H1 (cell line): ENCODE data around the gene B4GALT5. TPM values are rescaled to one million over a fixed set of nuclear protein-coding genes. Genes with fewer than 3 reads are reported as not detected.

Source experiments
- GTF2F1 ChIP-seq: IDR thresholded peaks from 2 replicates; pipeline ENCODE4 v1.6.1; 2012; ENCODE audit warnings: low read depth, low read length, improper control_type of control experiment, borderline replicate concordance
- HDAC6 ChIP-seq: IDR thresholded peaks from one replicate; pipeline ENCODE4 v1.7.1; 2012; ENCODE audit warnings: low read depth, mild to moderate bottlenecking, inconsistent platforms, low read length, moderate library complexity
- JUND ChIP-seq: IDR thresholded peaks from 2 replicates; pipeline ENCODE4 v1.6.1; 2011; ENCODE audit warnings: mild to moderate bottlenecking, improper control_type of control experiment, low read length
- NANOG ChIP-seq: IDR thresholded peaks from 2 replicates; pipeline ENCODE4 v1.6.1; 2011; ENCODE audit warnings: low read length, low read depth, mild to moderate bottlenecking, inconsistent platforms; ENCODE audit not compliant: insufficient read depth, poor library complexity, severe bottlenecking
- PHF8 ChIP-seq: fragments of 200-600 bp; sonication (generic); conservative IDR thresholded peaks from 2 replicates; pipeline ENCODE4 v1.7.1; 2012; ENCODE audit warnings: low read depth, mild to moderate bottlenecking, inconsistent platforms, low read length, moderate library complexity
- SRF ChIP-seq: IDR thresholded peaks from 2 replicates; pipeline ENCODE4 v1.6.1; 2011; ENCODE audit warnings: mild to moderate bottlenecking, low read depth, low read length, moderate library complexity
- TBP ChIP-seq: IDR thresholded peaks from 2 replicates; pipeline ENCODE4 v1.6.1; 2011; ENCODE audit warnings: low read depth, low read length, improper control_type of control experiment
- ZNF274 ChIP-seq: IDR thresholded peaks from 2 replicates; pipeline ENCODE4 v1.7.0; 2012; ENCODE audit warnings: low read length, borderline replicate concordance; ENCODE audit errors: extremely low read depth
- polyA plus RNA-seq, 7 experiments: library from polyadenylated mRNA; depleted of rRNA in 3 of 7; stranded (reverse) in 5 of 7; unstranded in 2 of 7; fragments of >200 nt in 5 of 7; fragments of 200-250 nt in 2 of 7; gene quantifications; 1 replicate in 5 of 7; 2 replicates in 1 of 7; 4 replicates in 1 of 7; pipeline versions ENCODE4 v1.2.1 to v1.2.3, GENCODE V29; 2011 to 2013; ENCODE audit warnings: missing spikeins in 2 of 7, mixed read lengths in 2 of 7
- total RNA-seq: library from RNA; stranded (reverse); fragmentation: NEBNext Ultra II Directional; extraction: Animal tissue kit (Norgen Biotek cat#: 25700); gene quantifications from 2 replicates; pipeline ENCODE4 v1.2.1, GENCODE V29; 2021
- TF ChIP-seq, protein P1 (sequence below): fragments of 300-600 bp; sonication (generic); IDR thresholded peaks from 2 replicates; pipeline ENCODE4 v1.7.1; 2012; ENCODE audit warnings: low read length, moderate library complexity, mild to moderate bottlenecking, inconsistent platforms; ENCODE audit not compliant: insufficient replicate concordance
- TF ChIP-seq, protein P2 (sequence below): IDR thresholded peaks from 2 replicates; pipeline ENCODE4 v1.6.1; 2012; ENCODE audit warnings: inconsistent platforms

Gene B4GALT5
- total and polyA plus RNA-seq, 2 of the 8 experiments (the other 6 are each of a cell fraction or from before 2014, with no cell fraction given) = 46.5 to 75.4 TPM

DNA sequence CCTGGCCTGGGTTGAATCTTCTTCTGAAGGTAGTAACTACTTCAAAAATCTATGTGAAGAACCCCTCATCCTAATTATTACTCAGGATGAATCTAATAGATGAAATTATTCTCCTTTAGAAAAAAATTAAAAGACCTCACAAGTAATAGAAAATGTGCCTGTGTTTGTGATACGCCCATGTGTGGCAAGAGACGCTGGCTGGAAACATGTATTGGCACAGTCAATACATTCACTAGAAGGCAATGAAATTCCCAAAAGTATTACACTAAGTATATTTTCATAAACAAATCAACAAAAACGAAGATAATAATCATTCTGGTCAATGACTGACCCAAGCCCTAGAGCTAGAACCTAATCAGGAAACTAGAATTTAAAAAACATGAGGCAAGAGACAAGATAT lies 64.0 kb downstream of the B4GALT5 start (continued):
- TF ChIP-seq, protein P1, sequence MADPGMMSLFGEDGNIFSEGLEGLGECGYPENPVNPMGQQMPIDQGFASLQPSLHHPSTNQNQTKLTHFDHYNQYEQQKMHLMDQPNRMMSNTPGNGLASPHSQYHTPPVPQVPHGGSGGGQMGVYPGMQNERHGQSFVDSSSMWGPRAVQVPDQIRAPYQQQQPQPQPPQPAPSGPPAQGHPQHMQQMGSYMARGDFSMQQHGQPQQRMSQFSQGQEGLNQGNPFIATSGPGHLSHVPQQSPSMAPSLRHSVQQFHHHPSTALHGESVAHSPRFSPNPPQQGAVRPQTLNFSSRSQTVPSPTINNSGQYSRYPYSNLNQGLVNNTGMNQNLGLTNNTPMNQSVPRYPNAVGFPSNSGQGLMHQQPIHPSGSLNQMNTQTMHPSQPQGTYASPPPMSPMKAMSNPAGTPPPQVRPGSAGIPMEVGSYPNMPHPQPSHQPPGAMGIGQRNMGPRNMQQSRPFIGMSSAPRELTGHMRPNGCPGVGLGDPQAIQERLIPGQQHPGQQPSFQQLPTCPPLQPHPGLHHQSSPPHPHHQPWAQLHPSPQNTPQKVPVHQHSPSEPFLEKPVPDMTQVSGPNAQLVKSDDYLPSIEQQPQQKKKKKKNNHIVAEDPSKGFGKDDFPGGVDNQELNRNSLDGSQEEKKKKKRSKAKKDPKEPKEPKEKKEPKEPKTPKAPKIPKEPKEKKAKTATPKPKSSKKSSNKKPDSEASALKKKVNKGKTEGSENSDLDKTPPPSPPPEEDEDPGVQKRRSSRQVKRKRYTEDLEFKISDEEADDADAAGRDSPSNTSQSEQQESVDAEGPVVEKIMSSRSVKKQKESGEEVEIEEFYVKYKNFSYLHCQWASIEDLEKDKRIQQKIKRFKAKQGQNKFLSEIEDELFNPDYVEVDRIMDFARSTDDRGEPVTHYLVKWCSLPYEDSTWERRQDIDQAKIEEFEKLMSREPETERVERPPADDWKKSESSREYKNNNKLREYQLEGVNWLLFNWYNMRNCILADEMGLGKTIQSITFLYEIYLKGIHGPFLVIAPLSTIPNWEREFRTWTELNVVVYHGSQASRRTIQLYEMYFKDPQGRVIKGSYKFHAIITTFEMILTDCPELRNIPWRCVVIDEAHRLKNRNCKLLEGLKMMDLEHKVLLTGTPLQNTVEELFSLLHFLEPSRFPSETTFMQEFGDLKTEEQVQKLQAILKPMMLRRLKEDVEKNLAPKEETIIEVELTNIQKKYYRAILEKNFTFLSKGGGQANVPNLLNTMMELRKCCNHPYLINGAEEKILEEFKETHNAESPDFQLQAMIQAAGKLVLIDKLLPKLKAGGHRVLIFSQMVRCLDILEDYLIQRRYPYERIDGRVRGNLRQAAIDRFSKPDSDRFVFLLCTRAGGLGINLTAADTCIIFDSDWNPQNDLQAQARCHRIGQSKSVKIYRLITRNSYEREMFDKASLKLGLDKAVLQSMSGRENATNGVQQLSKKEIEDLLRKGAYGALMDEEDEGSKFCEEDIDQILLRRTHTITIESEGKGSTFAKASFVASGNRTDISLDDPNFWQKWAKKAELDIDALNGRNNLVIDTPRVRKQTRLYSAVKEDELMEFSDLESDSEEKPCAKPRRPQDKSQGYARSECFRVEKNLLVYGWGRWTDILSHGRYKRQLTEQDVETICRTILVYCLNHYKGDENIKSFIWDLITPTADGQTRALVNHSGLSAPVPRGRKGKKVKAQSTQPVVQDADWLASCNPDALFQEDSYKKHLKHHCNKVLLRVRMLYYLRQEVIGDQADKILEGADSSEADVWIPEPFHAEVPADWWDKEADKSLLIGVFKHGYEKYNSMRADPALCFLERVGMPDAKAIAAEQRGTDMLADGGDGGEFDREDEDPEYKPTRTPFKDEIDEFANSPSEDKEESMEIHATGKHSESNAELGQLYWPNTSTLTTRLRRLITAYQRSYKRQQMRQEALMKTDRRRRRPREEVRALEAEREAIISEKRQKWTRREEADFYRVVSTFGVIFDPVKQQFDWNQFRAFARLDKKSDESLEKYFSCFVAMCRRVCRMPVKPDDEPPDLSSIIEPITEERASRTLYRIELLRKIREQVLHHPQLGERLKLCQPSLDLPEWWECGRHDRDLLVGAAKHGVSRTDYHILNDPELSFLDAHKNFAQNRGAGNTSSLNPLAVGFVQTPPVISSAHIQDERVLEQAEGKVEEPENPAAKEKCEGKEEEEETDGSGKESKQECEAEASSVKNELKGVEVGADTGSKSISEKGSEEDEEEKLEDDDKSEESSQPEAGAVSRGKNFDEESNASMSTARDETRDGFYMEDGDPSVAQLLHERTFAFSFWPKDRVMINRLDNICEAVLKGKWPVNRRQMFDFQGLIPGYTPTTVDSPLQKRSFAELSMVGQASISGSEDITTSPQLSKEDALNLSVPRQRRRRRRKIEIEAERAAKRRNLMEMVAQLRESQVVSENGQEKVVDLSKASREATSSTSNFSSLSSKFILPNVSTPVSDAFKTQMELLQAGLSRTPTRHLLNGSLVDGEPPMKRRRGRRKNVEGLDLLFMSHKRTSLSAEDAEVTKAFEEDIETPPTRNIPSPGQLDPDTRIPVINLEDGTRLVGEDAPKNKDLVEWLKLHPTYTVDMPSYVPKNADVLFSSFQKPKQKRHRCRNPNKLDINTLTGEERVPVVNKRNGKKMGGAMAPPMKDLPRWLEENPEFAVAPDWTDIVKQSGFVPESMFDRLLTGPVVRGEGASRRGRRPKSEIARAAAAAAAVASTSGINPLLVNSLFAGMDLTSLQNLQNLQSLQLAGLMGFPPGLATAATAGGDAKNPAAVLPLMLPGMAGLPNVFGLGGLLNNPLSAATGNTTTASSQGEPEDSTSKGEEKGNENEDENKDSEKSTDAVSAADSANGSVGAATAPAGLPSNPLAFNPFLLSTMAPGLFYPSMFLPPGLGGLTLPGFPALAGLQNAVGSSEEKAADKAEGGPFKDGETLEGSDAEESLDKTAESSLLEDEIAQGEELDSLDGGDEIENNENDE = no peak
- TF ChIP-seq, protein P2, sequence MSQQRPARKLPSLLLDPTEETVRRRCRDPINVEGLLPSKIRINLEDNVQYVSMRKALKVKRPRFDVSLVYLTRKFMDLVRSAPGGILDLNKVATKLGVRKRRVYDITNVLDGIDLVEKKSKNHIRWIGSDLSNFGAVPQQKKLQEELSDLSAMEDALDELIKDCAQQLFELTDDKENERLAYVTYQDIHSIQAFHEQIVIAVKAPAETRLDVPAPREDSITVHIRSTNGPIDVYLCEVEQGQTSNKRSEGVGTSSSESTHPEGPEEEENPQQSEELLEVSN = no peak
- TF ChIP-seq NANOG (no peak), ZNF274 (no peak), PHF8 (no peak), TBP (no peak), HDAC6 (no peak), GTF2F1 (no peak), JUND (no peak), SRF (no peak)
